Endothelial cell of umbilical vein (primary cell): ENCODE data around the gene PPFIBP1. TPM values are rescaled to one million over a fixed set of nuclear protein-coding genes. Genes with fewer than 3 reads are reported as not detected.

Experiments used
- BruUV-seq: library from RNA; stranded (reverse); fragments of 400-500 nt; replicated peaks from 2 replicates; lab custom pipeline; 2021; lab: Mats Ljungman, UMichigan
- CTCF ChIA-PET: fragments of 300-600, 350-600 bp; sonication (Branson Sonifier 250); formaldehyde crosslinking; loops from one replicate; lab custom pipeline; 2021; ENCODE audit warnings: antibody characterized with exemption, inconsistent platforms; lab: Charles Lee
- POLR2A ChIA-PET: fragments of 300-600, 350-600 bp; sonication (Branson Sonifier 250); formaldehyde crosslinking; loops from one replicate; lab custom pipeline; 2021; ENCODE audit warnings: antibody characterized with exemption, inconsistent platforms; lab: Charles Lee
- DNase-seq: peaks from one replicate; pipeline ENCODE4 v3.0.0-alpha.2; 2011; ENCODE audit warnings: low read depth, low spot score
- FAIRE-seq: peaks from 2 replicates; lab custom pipeline; 2011; peaks lifted over from hg19 to GRCh38; lab: Jason Lieb, UNC
- H2AFZ ChIP-seq: 2 replicates; pipeline ENCODE4 v1.6.0; 2012; ENCODE audit warnings: low read depth, low read length, control low read depth, inconsistent platforms
- H3K27ac ChIP-seq: 2 replicates; pipeline ENCODE4 v1.5.1; 2011; ENCODE audit warnings: low read depth, mild to moderate bottlenecking, control low read depth, low read length, moderate library complexity; ENCODE audit not compliant: insufficient read depth
- H3K27me3 ChIP-seq, 2 experiments: 2 replicates each; pipeline versions ENCODE4 v1.6.0 to v1.6.1; 2011; ENCODE audit warnings: low read length in 2 of 2, mixed read lengths in 1 of 2; ENCODE audit not compliant: control insufficient read depth in 2 of 2, insufficient read depth in 2 of 2
- H3K36me3 ChIP-seq, 2 experiments: 2 replicates in 1 of 2; 3 replicates in 1 of 2; pipeline ENCODE4 v1.5.1; 2011; ENCODE audit warnings: low read length in 2 of 2, mild to moderate bottlenecking in 1 of 2, moderate library complexity in 1 of 2; ENCODE audit not compliant: control insufficient read depth in 2 of 2, insufficient read depth in 2 of 2; ENCODE audit errors: extremely low read depth in 1 of 2
- H3K4me1 ChIP-seq: 3 replicates; pipeline ENCODE4 v1.5.1; 2011; ENCODE audit warnings: mild to moderate bottlenecking, low read length; ENCODE audit not compliant: control insufficient read depth, insufficient read depth; ENCODE audit errors: extremely low read depth
- H3K4me2 ChIP-seq: 2 replicates; pipeline ENCODE4 v1.6.1; 2011; ENCODE audit warnings: low read length, control low read depth, mixed read lengths; ENCODE audit not compliant: insufficient read depth
- H3K4me3 ChIP-seq, 3 experiments: fragments of 200-600 bp in 1 of 3; sonication (generic), shearing (Covaris generic) in 1 of 3; replicated peaks in 1 of 3; 2 replicates each; pipeline ENCODE4 v1.5.1; 2011 to 2016; ENCODE audit warnings: control low read depth in 3 of 3, low read length in 3 of 3, mild to moderate bottlenecking in 2 of 3, inconsistent platforms in 1 of 3, low read depth in 1 of 3, moderate library complexity in 1 of 3; ENCODE audit not compliant: insufficient read depth in 1 of 3
- H3K79me2 ChIP-seq: 2 replicates; pipeline ENCODE4 v1.6.0; 2012; ENCODE audit warnings: low read length, inconsistent platforms; ENCODE audit not compliant: control insufficient read depth, insufficient read depth
- H3K9ac ChIP-seq: replicated peaks from 2 replicates; pipeline ENCODE3; 2011; ENCODE audit warnings: low read length, control low read depth; ENCODE audit not compliant: insufficient read depth; ENCODE audit errors: extremely low read depth
- H3K9me1 ChIP-seq: replicated peaks from 3 replicates; pipeline ENCODE4 v1.6.0; 2011; ENCODE audit warnings: mild to moderate bottlenecking, low read length; ENCODE audit not compliant: control insufficient read depth, insufficient read depth; ENCODE audit errors: extremely low read depth
- H3K9me3 ChIP-seq: replicated peaks from 2 replicates; pipeline ENCODE4 v1.5.1; 2012; ENCODE audit warnings: low read length, inconsistent platforms; ENCODE audit not compliant: control insufficient read depth, insufficient read depth
- H4K20me1 ChIP-seq: replicated peaks from 2 replicates; pipeline ENCODE3; 2011; ENCODE audit warnings: mild to moderate bottlenecking, low read length; ENCODE audit not compliant: control insufficient read depth, insufficient read depth; ENCODE audit errors: extremely low read depth
- CTCF ChIP-seq, 2 donors: IDR thresholded peaks; 1 replicate in 1 of 2; 2 replicates in 1 of 2; pipeline ENCODE4 v1.5.1; 2011; ENCODE audit warnings: low read length in 2 of 2, mild to moderate bottlenecking in 2 of 2, moderate library complexity in 2 of 2, control low read depth in 1 of 2, inconsistent platforms in 1 of 2, low read depth in 1 of 2; ENCODE audit not compliant: insufficient read depth in 1 of 2; ENCODE audit errors: extremely low read depth in 1 of 2
- EZH2 ChIP-seq: IDR thresholded peaks from 2 replicates; pipeline ENCODE4 v1.6.1; 2012; ENCODE audit warnings: borderline replicate concordance, low read depth, mild to moderate bottlenecking, moderate library complexity, low read length, inconsistent platforms; ENCODE audit not compliant: severe bottlenecking
- FOS ChIP-seq: IDR thresholded peaks from 2 replicates; pipeline ENCODE4 v1.6.1; 2011; ENCODE audit warnings: mild to moderate bottlenecking, low read length, moderate library complexity, borderline replicate concordance; ENCODE audit not compliant: insufficient read depth
- GATA2 ChIP-seq: IDR thresholded peaks from 2 replicates; pipeline ENCODE4 v1.7.0; 2011; ENCODE audit warnings: low read depth, mild to moderate bottlenecking, moderate library complexity, mixed read lengths, low read length; ENCODE audit not compliant: insufficient read length, insufficient read depth
- JUN ChIP-seq: IDR thresholded peaks from 2 replicates; pipeline ENCODE4 v1.6.1; 2011; ENCODE audit warnings: borderline replicate concordance, low read depth; ENCODE audit not compliant: insufficient read length, insufficient read depth
- MAX ChIP-seq: IDR thresholded peaks from 2 replicates; pipeline ENCODE4 v1.6.1; 2011; ENCODE audit not compliant: insufficient read depth, insufficient read length
- MYC ChIP-seq: IDR thresholded peaks from one replicate; pipeline ENCODE4 v1.6.1; 2011; ENCODE audit warnings: mild to moderate bottlenecking, low read depth, low read length
- POLR2A ChIP-seq: IDR thresholded peaks from 2 replicates; pipeline ENCODE4 v1.6.1; 2012; ENCODE audit warnings: low read depth, mild to moderate bottlenecking, control low read depth, low read length
- POLR2AphosphoS5 ChIP-seq: IDR thresholded peaks from 2 replicates; pipeline ENCODE4 v1.6.1; 2012; ENCODE audit warnings: low read depth, mild to moderate bottlenecking, control low read depth, low read length, moderate library complexity; ENCODE audit not compliant: insufficient read depth
- dilution Hi-C: fragments of 300-500 bp; cut with MboI; formaldehyde crosslinking; loops from one replicate; pipeline ENCODE4 v1.15.0; 2019; ENCODE audit warnings: low sequenced_read_pairs; ENCODE audit not compliant: extremely low pct_ligation_motif_present
- intact Hi-C: fragments of 100-400 bp; cut with micrococcal nuclease; formaldehyde crosslinking; loops from one replicate; pipeline ENCODE4 v1.10.0; 2022
- polyA plus RNA-seq, 4 experiments: library from polyadenylated mRNA; depleted of rRNA in 3 of 4; stranded (reverse) in 3 of 4; unstranded in 1 of 4; fragments of >200 nt; gene quantifications; 2 replicates each; pipeline versions ENCODE4 v1.2.1 to v1.2.3, GENCODE V29; 2011 to 2012; ENCODE audit warnings: missing spikeins in 1 of 4
- total RNA-seq: library from RNA; stranded (reverse); gene quantifications from 2 replicates; pipeline ENCODE4 v1.2.3, GENCODE V29; 2021

Gene PPFIBP1
- total and polyA plus RNA-seq, 2 donors (not counting 3 experiments of a cell fraction or from before 2014, with no cell fraction given), result 45.5 to 154 TPM

- H3K9ac ChIP-seq, result no peak overlapping the region
- no peaks in the 10 kb centered on the region for H3K27me3 ChIP-seq
- FAIRE-seq (no peak), DNase-seq (no peak)
- no peak overlapping the region for H3K4me3 ChIP-seq
- intact Hi-C loops, result no loop called here
- no peaks in the 10 kb centered on the region for H3K79me2 ChIP-seq
- ChIA-PET CTCF (interaction anchor here (1.3 kb wide), 1 partner anchor 247 kb away, joined by 4 read pairs; no protein-coding TSS in a partner anchor), POLR2A (no interaction called here)
- dilution Hi-C loops, result no loop called here
- H3K27ac ChIP-seq, result no peak overlapping the region
- H3K4me1 ChIP-seq, result no peaks in the 10 kb centered on the region
- no TSS peak for BruUV-seq
- H4K20me1 ChIP-seq, result no peaks in the 10 kb centered on the region
- H3K9me1 ChIP-seq, result no peaks in the 10 kb centered on the region
- H3K36me3 ChIP-seq, result peaks cover 23 to 25% of the 10 kb centered on the region in 2 experiments
- no peak overlapping the region for H3K4me2 ChIP-seq
- H2AFZ ChIP-seq, result no peak overlapping the region
- no peaks in the 10 kb centered on the region for H3K9me3 ChIP-seq
- TF ChIP-seq POLR2A (no peak), POLR2AphosphoS5 (no peak), CTCF (IDR thresholded peaks at IDR 0.05; ENCODE audit: extremely low read depth in 1 of 2, insufficient read depth in 1 of 2, low read depth in 1 of 2, low read length in 2 of 2) (no peak), MYC (no peak), JUN (no peak), GATA2 (no peak), EZH2 (no peak), MAX (no peak), FOS (no peak)
Measured at GRCh38 chr12:27672051-27672450, 148.0 kb downstream of the PPFIBP1 start.
